Measurements from ENCODE around the gene RENBP.

DNA sequence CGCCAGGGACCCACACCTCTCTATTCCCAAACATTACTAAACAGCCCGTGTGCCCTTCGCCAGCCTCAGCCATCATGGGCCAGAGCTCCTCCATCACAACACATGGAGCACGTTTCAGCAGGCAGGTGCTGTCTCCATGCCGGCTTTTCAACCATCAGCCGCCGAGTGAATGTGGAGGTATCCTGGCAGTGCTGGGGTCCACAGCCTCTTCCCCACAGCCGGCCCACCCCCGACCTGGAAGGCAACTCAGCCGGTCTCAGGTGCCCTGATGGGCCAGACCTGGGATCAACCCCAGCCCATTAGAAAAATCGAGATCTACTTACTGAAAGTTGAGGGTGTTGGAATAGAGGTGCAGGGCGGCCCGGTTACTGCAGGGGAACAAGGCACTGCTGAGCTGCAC lies 12.7 kb downstream of the RENBP start:
- TF ChIP-seq, protein P1, sequence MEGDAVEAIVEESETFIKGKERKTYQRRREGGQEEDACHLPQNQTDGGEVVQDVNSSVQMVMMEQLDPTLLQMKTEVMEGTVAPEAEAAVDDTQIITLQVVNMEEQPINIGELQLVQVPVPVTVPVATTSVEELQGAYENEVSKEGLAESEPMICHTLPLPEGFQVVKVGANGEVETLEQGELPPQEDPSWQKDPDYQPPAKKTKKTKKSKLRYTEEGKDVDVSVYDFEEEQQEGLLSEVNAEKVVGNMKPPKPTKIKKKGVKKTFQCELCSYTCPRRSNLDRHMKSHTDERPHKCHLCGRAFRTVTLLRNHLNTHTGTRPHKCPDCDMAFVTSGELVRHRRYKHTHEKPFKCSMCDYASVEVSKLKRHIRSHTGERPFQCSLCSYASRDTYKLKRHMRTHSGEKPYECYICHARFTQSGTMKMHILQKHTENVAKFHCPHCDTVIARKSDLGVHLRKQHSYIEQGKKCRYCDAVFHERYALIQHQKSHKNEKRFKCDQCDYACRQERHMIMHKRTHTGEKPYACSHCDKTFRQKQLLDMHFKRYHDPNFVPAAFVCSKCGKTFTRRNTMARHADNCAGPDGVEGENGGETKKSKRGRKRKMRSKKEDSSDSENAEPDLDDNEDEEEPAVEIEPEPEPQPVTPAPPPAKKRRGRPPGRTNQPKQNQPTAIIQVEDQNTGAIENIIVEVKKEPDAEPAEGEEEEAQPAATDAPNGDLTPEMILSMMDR (IDR thresholded peaks at IDR 0.05): no peak
- TF ChIP-seq ZFX (IDR thresholded peaks at IDR 0.05; ENCODE audit: borderline replicate concordance): no peak

All from 22Rv1 (cell line).